ENCODE measurements around the gene PPM1K.
A peak's percentile ranks its signal among the peaks of the same experiment; 100 is the strongest.

Gene PPM1K

DNA sequence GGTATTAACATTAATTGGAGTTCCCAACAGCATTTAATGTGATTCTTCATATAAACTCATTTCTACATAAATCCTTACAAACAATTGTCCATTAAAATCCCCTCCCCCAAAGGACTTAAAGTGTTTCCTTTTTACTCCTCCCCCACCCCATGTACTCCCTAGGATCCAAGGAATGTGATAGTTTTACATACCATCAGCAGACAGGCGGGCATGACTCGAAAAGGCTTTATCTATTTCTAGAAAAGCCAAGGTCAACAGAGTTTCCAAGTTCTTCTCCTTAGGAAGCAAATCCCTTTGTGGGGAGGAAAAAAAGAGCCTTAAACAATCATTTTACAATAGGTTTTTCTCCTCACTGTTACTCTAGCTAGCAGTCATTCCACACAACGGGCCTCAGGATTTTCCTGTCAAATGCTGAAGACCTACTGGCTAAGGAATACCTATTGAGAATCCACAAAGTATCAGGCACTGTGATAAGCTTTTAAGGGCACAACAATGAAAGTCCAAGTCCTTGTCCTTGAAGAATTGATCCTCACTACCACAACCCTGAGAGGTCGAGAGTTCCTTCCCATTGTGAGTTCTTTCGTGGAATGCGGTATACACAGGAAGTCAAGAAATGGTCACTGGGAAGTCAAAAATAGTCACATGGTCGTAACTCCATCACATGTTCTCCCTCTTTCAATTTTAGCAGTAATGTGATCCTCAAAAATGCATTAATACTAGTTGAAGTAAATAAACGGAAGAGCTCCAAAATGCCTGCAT lies 7.2 kb downstream of the PPM1K start:
- DNase-seq (ENCODE audit: low read depth in 2 of 2): no peak

GRCh38 chr4:88275949-88276515 lies 8.3 kb downstream of the PPM1K start:
- no peak for DNase-seq (ENCODE audit: low read depth in 2 of 2)

DNA sequence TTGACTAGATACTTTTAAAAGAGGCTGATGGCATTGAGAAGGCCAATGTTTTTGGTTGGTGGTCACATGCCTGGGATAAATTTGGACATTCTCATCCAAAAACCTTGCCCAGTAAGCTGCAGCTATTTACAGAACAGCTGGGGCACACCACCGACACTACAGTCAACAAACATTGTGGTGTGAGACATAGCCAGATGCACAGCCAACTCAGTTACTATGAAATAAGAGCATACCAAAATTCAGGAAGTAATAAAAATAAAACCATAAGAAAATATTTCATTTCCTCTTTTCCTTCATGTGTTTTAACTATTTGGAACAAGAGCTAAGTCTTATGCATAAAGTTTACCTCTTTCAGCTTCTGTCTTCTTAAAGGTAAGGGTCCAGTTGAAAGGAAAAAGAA lies 8.8 kb downstream of the PPM1K start:
- no peak for DNase-seq (ENCODE audit: low read depth in 2 of 2)

- DNase-seq (ENCODE audit: low read depth in 2 of 2): no peak
Measured at GRCh38 chr4:88268913-88269312, 15.4 kb downstream of the PPM1K start.

DNA sequence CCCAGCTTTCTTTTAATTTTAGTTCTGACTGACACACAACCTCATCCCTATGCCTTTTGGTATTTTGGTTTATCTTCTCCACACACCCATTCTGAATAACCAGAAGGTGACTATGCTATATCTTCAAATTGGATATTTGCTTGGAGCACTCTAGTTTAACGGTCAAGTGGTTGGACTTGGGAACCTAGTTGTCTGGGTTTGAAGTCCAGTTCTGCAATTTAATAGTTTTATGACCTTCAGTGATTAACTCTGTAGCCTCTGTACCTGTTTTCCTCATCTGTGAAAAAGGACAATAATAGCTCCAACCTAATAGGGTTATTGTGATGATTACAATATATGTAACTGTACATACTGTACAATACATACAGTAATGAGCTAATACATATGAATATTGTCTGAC lies 20.0 kb downstream of the PPM1K start:
- DNase-seq (ENCODE audit: low read depth in 2 of 2): no peak

- no peak for DNase-seq (ENCODE audit: low read depth in 2 of 2)
Measured at GRCh38 chr4:88257726-88258125, 26.6 kb downstream of the PPM1K start.

DNA sequence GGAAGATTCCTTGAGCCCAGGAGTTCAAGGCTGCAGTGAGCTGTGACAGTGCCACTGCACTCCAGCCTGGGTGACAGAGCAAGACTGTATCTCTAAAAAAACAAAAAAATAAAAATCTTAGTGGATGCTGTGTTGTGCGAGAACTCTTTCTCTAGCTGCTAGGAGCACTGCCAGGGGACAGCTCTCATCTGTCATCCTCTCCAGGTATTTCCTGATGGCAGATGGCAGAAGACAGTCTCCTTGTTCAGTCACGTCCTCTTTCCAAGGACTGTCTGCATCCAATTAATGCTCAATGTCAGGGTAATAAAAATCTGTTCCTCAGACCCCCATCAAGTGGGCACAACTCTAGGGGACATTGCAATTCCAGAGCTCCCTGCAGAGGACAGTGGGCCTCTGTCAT lies 29.2 kb downstream of the PPM1K start:
- no peak for DNase-seq (ENCODE audit: low read depth in 2 of 2)

DNA sequence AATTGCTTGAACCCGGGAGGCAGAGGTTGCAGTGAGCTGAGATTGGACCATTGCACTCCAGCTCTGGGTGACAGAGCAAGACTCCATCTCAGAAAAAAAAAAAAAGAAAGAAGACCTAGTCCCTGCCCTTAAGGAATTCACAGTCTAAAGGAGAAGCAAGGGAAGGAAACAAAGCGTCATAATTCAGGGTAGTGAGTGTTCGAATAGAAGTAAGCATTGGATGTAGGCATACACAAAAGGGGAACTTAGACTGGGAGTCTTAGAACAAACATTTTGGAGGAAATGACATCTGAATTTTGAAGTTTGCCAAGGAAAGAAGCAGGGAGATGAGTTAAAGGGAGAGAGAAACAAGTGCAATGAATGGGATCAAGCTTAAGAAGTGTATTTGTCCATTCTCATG lies 32.4 kb downstream of the PPM1K start:
- DNase-seq (ENCODE audit: low read depth in 2 of 2): no peak

DNA sequence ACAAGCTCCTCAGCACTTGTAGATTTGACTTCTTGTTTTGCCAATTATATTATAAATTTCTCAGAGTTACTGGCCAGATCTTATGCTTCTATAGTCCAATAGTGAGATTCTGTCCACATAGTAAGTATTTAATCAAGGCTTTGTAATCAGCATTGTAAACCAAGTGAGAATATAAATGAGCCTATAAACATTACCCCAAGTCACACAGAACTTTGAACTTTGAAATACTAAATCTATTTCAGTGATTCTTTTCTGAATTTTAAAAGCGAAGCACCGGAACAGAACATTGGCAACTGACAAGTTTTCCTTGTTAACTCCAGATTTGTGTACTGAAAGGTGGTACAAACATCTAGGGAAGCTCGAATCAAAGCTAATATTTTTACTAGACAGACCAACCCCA lies 37.2 kb downstream of the PPM1K start:
- DNase-seq (ENCODE audit: low read depth in 2 of 2): no peak

DNA sequence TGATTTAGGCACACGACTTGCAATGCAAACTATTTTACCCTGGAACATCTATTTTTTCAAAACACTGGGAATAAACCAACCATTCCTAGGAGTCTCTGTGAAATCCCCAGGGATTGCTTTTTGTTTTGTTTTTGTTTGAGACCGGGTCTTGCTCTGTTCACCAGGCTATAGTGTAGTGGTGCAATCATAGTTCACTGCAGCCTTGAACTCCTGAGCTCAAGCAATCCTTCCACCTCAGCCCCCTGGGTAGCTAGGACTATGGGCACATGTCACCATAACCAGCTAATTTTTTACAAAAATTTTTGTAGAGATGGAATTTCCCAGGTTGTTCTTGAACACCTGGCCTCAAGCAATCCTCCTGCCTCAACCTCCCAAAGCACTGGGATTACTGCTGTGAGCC lies 37.8 kb downstream of the PPM1K start:
- DNase-seq (ENCODE audit: low read depth in 2 of 2): no peak

DNA sequence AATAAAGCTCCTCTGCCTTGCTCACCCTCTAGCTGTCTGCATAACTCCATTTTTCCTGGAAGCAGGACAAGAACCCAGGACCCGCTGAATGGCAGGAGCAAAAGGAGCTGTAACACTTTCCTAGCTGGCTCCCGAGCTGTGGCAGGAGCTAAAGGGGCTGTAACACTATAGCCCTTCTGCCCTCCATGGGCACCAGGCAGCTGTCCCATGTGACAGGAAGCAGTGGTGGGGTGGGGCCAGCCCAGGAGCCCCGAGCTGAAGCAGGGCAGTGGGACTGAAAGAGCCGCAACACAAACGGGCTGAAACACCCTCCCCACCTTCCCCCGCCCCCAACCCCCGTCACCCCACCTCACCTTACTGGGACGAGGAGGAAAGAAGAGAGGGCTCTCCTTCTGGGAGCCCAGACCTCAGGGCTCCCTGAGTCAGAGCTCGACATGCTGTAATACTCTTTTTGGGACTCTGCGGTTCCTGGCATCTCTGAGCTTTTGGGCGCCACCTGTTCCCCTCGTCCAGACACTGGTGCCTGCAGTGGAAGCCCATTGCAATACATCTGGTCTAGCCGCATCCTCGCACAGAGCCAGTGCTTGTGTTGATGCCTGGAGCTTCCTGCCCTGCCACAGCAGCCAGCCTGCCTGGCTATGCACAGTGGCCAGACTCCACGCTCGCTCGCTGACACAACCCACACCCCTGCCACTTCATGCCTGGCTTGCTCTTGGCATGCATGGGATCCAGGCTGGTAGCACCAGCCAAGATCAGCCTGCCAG lies 39.4 kb downstream of the PPM1K start:
- peak in 1 of 2 donors; percentile 19 for DNase-seq (ENCODE audit: low read depth in 2 of 2)

DNA sequence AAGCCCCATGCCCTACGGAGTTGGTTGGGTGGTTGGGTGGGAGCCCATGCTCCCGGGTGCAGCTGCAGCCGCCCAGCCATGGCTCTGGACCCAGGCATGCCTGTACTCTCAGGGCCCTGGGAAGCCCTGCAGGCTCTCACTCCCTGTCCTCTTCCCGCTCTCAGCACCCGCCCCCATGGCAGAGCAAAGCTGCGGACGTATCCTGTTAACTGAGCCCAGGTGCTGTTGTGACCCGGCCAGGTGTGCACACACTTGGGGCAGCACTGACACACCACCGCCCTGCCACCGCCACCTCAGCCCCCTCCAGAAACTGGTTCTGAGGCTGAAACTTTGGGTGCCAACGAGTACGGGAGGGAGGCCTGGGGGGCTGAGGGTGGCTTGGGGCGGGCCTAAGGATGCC lies 40.3 kb downstream of the PPM1K start:
- DNase-seq (ENCODE audit: low read depth in 2 of 2): no peak

DNA sequence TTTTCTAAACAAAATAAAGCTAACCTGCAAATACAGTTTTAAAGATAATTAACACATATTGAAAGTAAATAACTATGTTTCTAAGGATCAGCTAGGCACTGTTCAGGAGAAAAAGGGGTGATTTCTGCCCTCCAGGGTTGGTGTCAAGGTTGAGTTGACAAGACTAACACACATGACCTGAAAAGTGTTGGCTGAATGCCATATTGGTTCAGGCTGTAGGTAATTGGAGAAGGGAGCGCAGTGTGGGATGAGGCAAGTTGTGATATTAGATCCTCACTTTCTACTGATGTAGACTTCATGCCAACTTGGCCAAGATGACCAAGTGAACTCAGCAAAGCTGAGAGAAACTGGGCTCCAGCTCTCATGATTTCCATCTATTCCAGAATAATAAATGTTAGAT lies 42.2 kb downstream of the PPM1K start:
- no peak for DNase-seq (ENCODE audit: low read depth in 2 of 2)

DNA sequence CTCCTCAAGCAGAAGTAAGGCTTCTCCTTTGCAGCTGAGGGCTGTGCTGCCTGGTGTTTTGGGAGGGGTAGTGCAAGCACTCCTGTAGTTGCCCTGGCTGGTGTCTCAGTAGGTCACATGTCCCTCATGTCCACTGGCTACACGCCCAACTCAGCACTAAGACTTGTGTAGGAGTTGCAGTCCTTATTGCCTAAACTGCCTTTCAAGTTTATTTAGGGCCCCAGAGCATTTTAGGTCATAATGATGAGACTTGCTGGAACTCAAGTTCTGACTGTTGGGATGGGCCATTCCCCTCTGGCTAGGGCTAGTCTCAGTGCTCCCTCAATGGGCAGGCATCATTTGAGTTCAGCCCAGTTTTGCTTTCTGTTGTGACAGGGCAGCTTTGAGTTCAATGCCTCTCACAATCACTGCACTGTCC lies 44.1 kb downstream of the PPM1K start:
- DNase-seq (ENCODE audit: low read depth in 2 of 2): no peak

GRCh38 chr4:88230969-88231771 lies 53.2 kb downstream of the PPM1K start:
- no peak for DNase-seq (ENCODE audit: low read depth in 2 of 2)

- DNase-seq (ENCODE audit: low read depth in 2 of 2): no peak
Measured at GRCh38 chr4:88230461-88230891, 53.9 kb downstream of the PPM1K start.

DNA sequence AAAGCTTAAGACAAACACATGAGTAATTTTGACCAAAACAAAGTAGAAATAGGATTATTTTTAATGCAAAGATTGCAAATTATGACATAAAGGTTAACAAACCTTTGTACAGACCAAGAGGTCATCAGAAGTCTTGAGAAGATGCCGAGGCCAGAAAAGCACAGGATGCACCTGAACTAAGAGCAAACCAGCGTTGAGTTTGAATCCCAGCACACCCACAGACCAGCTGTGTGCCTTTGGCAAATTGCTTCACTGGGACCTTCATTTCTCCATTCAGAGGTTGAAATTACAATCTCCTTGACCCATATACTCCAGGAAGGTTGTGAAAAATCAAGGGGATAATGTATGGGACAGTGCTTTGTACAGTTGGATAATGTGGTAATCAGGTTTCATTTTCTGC lies 56.6 kb downstream of the PPM1K start:
- DNase-seq (ENCODE audit: low read depth in 2 of 2): no peak

DNA sequence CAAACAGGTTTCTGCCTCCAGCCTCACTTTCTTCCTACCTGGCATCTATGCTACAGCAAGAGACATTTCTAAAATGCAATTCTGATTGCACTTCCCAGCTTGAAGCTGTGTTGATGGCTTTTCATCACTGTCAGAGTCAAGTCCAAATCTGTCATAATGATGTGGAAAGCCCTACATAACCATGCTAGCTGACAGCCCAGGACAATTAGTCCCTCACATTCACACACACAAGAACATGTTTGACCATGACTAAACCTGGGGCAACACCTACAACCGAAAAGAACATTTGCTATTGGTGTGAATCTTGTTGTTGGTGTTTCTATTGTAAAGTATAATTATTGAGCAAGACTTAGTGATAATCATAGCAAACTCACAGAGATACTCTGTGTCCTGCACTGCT lies 58.2 kb downstream of the PPM1K start:
- DNase-seq (ENCODE audit: low read depth in 2 of 2): no peak

DNA sequence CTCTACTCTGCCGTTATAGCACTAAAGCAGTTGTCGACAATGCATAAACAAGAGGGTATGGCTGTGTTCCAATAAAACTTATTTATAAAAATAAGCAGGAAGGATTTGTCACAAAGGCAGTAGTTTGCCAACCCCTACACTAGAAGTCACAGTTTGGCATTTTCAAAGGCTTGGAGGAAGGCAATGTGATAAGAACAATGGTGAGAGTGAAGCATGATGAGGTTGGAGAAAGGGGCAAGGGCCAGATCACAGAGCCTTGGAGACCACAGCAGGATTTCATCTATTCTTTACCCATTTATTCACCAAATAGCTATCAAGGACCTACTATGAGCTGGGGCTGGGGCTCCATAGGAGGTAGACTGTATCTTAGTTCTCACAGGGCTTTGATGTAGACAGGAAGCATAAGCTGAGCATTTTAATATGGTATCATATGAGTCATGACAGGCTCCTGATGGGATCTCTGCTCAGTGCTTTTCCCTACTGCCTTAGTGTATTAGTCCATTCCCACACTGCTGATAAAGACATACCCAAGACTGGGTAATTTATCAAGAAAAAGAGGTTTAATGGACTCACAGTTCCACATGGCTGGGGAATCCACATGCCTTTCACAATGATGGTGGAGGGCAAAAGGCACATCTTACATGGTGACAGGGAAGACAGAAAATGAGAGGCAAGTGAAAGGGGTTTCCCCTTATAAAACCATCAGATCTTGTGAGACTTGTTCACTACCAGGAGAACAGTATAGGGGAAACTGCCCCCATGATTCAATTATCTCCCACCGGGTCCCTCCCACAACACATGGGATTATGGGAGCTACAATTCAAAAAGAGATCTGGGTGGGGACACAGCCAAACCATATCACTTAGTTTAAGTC lies 58.9 kb downstream of the PPM1K start:
- DNase-seq (ENCODE audit: low read depth in 2 of 2): no peak

GRCh38 chr4:88223516-88223915 lies 60.8 kb downstream of the PPM1K start:
- DNase-seq (ENCODE audit: low read depth in 2 of 2): no peak

DNA sequence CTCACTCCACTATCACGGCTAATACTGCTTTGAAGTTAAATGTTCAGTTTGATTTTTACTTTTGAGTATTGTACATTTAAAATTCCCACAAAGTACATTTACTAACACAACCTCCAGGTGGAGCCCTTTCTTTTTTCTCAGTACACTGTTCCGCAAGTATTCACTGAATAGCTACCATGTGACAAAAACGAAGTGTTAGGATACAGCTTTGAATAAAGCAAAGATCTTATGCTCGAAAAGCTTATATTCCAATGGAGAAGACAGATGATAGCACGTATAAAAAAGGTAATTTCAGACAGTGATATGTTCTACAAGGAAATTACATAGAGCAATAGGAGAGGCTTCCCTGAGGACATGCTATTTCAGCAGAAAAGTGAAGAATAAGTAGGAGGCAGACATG lies 65.3 kb downstream of the PPM1K start:
- DNase-seq (ENCODE audit: low read depth in 2 of 2): no peak

Measured in stimulated activated CD8-positive, alpha-beta memory T cell treated with anti-CD3 and anti-CD28 coated beads, Interleukin-7, amount 100 ng/mL, for 4 hours (primary cell).